Activated T-helper 2 cell treated with anti-CD3 and anti-CD28 coated beads, Interferon-gamma antibody, Interleukin-2, Interleukin-4, amounts not matched to agents 10 μg/mL and 5 μg/mL and 100 μg/mL, durations not matched to agents 14 hours and 24 hours and 36 hours (primary cell): ENCODE measurements around the gene CELF6. TPM values are rescaled to one million over a fixed set of nuclear protein-coding genes. Genes with fewer than 3 reads are reported as not detected.
A peak's percentile ranks its signal among the peaks of the same experiment; 100 is the strongest.
"Not testable (repeated sequence)": the region's sequence is repeated elsewhere in the genome, so short reads cannot be mapped to it uniquely, and the experiment has no call there.

ENCODE experiments used
- DNase-seq: peaks from one replicate; pipeline ENCODE4 v3.0.0; 2021; ENCODE audit warnings: low spot score
- H3K27ac Mint-ChIP-seq: one replicate; pipeline ENCODE4 v1.8.0; 2021; ENCODE audit warnings: mixed read lengths
- H3K27me3 Mint-ChIP-seq: one replicate; pipeline ENCODE4 v1.8.0; 2021; ENCODE audit warnings: low read depth, mixed read lengths
- H3K36me3 Mint-ChIP-seq: one replicate; pipeline ENCODE4 v1.8.0; 2021; ENCODE audit warnings: low read depth, mixed read lengths
- H3K4me1 Mint-ChIP-seq: one replicate; pipeline ENCODE4 v1.8.0; 2021; ENCODE audit warnings: low read depth, mixed read lengths
- H3K4me3 Mint-ChIP-seq: one replicate; pipeline ENCODE4 v1.8.0; 2021; ENCODE audit warnings: low read depth, mild to moderate bottlenecking, moderate library complexity, mixed read lengths
- H3K9me3 Mint-ChIP-seq: one replicate; pipeline ENCODE4 v1.8.0; 2021; ENCODE audit warnings: mixed read lengths
- intact Hi-C: fragments of 100-400 bp; cut with micrococcal nuclease; formaldehyde crosslinking; loops from one replicate; pipeline ENCODE4 v1.15.1; 2023
- total RNA-seq: library from RNA; stranded (reverse); gene quantifications from 2 replicates; pipeline ENCODE4 v1.2.3, GENCODE V29; 2022

CELF6 gene
- total RNA-seq, 1 donor from 2014 or later = 0.16 TPM

DNA sequence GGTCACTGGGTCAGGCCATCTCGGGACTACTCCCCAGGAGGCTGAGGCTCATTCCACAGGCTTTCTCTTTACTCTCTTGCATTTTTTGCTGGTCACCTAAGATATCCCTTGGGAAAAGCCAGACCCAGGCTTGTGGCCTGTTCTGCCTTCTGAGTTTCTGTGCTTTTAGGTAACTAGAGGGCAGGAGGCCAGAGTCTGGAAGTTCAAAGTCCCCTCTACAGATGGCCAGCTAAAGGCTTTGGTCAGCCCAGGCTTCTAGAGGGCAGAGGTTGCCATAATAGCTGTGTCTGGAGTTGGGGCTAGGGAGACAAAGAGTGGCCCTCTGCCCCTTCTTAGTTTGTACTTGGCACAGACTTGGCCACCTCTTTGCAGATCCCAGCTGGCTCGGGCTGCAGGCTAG is 39.2 kb downstream of the CELF6 start:
- Mint-ChIP-seq H3K9me3 (no peaks in the 10 kb centered on the region), H3K4me1 (no peaks in the 10 kb centered on the region), H3K4me3 (no peak overlapping the region), H3K36me3 (no peaks in the 10 kb centered on the region), H3K27me3 (peaks cover 4% of the 10 kb centered on the region), H3K27ac (no peak overlapping the region)
- intact Hi-C loops = no loop called here
- no peak for DNase-seq

DNA sequence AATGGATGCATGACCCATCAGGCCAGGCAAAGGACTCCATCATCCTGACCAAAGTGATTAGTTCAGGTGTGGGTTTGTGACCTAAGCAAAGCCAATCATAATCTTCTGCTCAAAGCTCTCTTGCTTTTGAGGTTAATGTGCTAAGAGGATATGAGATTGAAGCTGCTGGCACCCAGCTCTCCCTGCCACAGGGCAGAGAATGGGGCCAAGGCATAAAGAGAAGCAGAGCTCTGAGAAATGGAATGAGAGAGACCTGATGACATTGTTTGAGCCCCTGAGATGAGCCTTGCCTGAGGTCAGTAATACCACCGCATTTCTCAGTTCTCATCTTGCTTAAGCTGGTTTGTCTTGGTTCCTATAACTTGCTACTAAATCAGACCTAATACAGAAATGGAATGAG is 41.2 kb downstream of the CELF6 start:
- Mint-ChIP-seq H3K36me3 (no peaks in the 10 kb centered on the region), H3K27ac (no peak overlapping the region), H3K4me3 (no peak overlapping the region), H3K9me3 (no peaks in the 10 kb centered on the region), H3K27me3 (peaks cover 7% of the 10 kb centered on the region), H3K4me1 (peaks cover 2% of the 10 kb centered on the region)
- no peak for DNase-seq
- intact Hi-C loops = no loop called here

DNA sequence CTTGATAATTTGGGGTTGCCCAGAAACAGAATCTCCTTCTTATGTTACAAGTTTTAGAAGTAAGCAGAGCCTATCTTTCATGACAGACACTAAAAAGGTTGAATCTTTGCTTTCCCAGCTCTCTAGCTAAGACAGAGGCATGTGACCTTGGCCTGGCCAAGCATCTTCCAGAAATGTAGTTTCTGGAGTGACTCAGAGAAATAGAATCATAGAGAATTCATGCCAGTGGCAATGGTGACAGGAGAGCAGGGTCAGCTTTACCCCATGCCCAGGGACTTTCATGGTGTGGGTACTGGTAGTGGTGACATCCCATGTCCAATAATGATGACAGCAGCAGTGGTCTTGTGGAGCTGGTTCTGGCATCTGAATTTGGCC is 43.6 kb downstream of the CELF6 start:
- Mint-ChIP-seq H3K9me3 (no peaks in the 10 kb centered on the region), H3K4me3 (no peak overlapping the region), H3K27me3 (peaks cover 6% of the 10 kb centered on the region), H3K27ac (no peak overlapping the region), H3K36me3 (no peaks in the 10 kb centered on the region), H3K4me1 (peaks cover 18% of the 10 kb centered on the region)
- intact Hi-C loops = no loop called here
- no peak for DNase-seq

DNA sequence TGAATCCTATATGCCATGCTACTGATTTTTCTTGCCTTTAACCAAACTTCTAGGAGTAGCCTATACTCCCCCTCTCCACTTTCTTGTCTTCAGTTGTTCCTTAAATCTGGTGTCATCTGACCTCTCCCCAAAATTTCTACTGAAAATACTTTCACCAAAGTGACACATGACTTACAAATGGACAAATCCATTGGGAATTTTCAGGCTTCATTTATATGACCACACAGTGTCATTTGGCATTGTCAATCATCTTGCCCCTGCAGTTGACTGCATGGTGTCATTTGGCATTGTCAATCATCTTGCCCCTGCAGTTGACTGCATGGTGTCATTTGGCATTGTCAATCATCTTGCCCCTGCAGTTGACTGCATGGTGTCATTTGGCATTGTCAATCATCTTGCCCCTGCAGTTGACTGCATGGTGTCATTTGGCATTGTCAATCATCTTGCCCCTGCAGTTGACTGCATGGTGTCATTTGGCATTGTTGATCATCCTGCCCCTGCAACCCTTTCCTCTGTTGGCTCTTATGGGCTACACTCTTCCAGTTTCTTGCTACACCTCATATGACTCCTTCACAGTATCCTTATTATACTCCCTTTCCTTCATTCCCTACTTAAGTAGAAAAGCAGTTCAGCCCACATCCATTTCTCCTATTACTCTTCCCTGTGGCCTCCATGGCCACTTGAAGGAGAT is 44.2 kb downstream of the CELF6 start:
- H3K4me3 Mint-ChIP-seq, intact Hi-C loops, H3K27me3 Mint-ChIP-seq, H3K9me3 Mint-ChIP-seq, H3K36me3 Mint-ChIP-seq, H3K27ac Mint-ChIP-seq, DNase-seq: not testable (repeated sequence)
- H3K4me1 Mint-ChIP-seq = peaks cover 23% of the 10 kb centered on the region

DNA sequence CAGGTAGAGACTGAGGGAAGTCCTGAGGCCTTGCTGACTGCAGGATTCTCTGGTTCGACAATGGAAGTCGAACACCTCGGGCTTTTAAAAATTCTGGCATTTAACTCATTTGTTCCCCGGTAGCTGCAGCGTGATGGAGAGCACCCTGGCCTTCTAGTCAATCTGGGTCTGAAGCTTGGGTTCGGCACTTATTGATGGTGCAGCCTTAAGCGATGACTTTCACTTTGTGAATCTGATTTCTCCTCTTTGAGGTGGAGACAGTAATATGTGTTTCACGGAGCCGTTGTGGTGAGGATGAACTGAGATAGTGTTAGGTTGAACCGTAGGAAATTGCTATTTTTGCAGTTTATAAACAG is 47.0 kb downstream of the CELF6 start:
- DNase-seq = no peak
- Mint-ChIP-seq H3K4me1 (peaks cover 32% of the 10 kb centered on the region), H3K27me3 (peaks cover 6% of the 10 kb centered on the region), H3K9me3 (no peaks in the 10 kb centered on the region), H3K4me3 (peak overlapping the region; percentile 86), H3K36me3 (peaks cover 22% of the 10 kb centered on the region), H3K27ac (peak overlapping the region; percentile 76)
- intact Hi-C loops = loop anchor here (1.0 to 5.0 kb wide), 6 partner anchors 41 to 199 kb away; partner anchors contain the start of genes ARIH1, HEXA, MYO9A and SENP8

DNA sequence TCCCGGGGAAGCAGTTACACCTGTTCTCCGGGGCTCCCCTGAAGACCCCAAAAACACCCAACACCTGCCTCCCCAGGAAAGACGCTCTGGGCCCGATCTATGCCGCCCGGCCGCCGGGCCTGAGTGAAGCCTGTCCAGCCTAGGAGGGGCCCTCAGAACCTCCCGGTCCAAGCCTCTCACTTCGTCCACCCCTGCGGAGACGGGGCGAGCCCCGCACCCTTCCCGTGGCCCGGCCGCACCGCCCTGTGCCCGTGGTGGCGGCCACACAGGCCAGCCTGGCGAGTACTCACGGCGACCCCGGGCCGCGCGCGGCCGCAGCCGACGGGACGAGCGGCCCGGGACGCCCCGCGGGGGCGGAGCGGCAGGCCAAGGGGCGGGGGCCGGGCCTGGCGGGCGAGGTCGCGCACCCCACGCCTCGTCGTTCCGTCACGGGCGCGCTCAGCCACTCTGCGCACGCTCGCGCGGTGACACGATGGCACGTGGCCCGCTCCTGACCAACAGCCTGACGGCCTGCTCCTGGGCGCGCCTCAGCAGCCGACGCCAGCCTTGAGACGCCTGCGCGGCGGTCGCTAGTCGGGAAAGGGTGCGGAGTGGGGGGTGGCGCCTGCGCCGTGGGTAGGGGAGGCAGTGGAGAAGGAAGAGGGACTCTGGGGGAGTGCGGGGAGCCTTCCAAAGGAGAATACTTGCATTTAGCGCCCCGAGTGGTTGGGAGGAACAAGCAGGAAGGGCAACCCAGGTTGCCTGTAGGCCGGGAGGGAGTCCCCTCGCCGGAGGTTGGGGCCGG is 47.6 kb downstream of the CELF6 start, which contains the start of gene PARP6:
PARP6 (minus strand) TSS at position 342 of the 784 bp plus-strand sequence. CDS start 5,077 bp downstream, outside the sequence.
- Mint-ChIP-seq H3K36me3 (peaks cover 25% of the 10 kb centered on the region), H3K4me1 (peaks cover 32% of the 10 kb centered on the region), H3K9me3 (no peaks in the 10 kb centered on the region), H3K4me3 (peak within 1 kb of the TSS; percentile 93), H3K27ac (peak within 1 kb of the TSS; percentile 84), H3K27me3 (peaks cover 6% of the 10 kb centered on the region)
- peak; percentile 99 for DNase-seq
- intact Hi-C loops = loop anchor here (1.0 to 5.0 kb wide), 5 partner anchors 40 to 200 kb away; partner anchors contain the start of genes ARIH1, HEXA, MYO9A and SENP8

DNA sequence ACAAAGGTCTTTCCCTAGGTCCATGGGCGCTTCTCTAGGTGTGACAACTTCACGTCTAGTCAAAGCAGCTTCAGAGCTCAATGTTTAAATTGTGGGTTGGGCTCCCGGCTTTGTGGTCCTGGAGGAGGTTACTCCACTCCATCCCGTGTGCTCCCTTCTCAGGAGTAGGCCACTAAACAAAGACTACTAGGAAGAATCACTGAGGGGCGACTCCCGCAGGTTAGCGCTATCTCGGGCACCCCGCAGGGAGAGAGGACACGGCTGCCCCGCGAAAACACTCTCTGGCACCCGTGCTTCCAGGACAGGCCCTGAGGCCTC is 48.1 kb downstream of the CELF6 start:
- peaks cover 31% of the 10 kb centered on the region for H3K36me3 Mint-ChIP-seq
- H3K4me1 Mint-ChIP-seq = peaks cover 32% of the 10 kb centered on the region
- peak overlapping the region; percentile 84 for H3K27ac Mint-ChIP-seq
- intact Hi-C loops = loop anchor here (1.0 to 5.0 kb wide), 5 partner anchors 40 to 200 kb away; partner anchors contain the start of genes ARIH1, HEXA, MYO9A and SENP8
- no peaks in the 10 kb centered on the region for H3K9me3 Mint-ChIP-seq
- DNase-seq = no peak
- peaks cover 6% of the 10 kb centered on the region for H3K27me3 Mint-ChIP-seq
- H3K4me3 Mint-ChIP-seq = peak overlapping the region; percentile 93

DNA sequence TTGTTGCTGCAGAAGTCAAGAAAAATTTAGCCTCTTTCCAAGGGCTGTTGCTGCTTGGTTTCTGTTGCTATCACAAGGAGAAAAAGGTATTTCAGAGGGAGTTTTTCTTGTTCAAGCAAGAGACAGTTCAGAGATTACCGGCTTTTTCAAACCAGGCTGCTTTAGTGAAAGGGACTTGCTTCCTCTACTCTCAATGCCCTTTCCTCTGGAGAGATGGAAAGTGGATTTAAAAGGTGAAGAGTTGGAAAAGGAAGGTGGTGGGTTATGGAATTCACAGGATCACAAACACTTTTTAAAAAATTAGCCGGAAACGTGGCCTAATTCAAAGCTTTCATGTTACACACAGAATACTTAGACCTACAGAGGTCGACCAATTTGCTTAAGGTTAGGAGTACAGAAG is 48.7 kb downstream of the CELF6 start:
- DNase-seq = no peak
- intact Hi-C loops = loop anchor here (5.0 kb wide), 2 partner anchors 106 to 201 kb away; partner anchors contain the start of genes ARIH1 and HEXA
- peaks cover 6% of the 10 kb centered on the region for H3K27me3 Mint-ChIP-seq
- H3K27ac Mint-ChIP-seq = peak overlapping the region; percentile 4
- H3K36me3 Mint-ChIP-seq = peaks cover 37% of the 10 kb centered on the region
- peak overlapping the region; percentile 93 for H3K4me3 Mint-ChIP-seq
- H3K4me1 Mint-ChIP-seq = peaks cover 32% of the 10 kb centered on the region
- no peaks in the 10 kb centered on the region for H3K9me3 Mint-ChIP-seq

DNA sequence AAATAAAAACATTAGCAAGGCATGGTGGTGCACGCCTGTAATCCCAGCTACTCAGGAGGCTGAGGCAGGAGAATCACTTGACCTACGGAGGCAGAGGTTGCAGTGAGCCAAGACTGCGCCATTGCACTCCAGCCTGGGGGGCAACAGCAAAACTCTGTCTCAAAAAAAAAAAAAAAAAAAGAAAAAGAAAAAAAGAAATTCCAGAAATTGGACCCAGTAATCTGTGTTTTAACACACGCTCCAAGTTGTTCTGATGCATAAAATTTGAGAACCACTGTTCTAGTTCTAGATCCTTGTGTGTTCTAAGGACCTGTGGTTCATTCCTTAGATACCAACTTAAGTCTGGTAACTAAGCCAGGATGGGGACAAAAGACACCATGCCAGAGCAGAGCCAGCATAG is 50.2 kb downstream of the CELF6 start:
- intact Hi-C loops = loop anchor here (5.0 kb wide), 2 partner anchors 108 to 203 kb away; partner anchors contain the start of genes ARIH1 and HEXA
- Mint-ChIP-seq H3K4me1 (peaks cover 32% of the 10 kb centered on the region), H3K27ac (no peak overlapping the region), H3K27me3 (no peaks in the 10 kb centered on the region), H3K9me3 (no peaks in the 10 kb centered on the region), H3K36me3 (peaks cover 51% of the 10 kb centered on the region), H3K4me3 (no peak overlapping the region)
- DNase-seq = no peak

DNA sequence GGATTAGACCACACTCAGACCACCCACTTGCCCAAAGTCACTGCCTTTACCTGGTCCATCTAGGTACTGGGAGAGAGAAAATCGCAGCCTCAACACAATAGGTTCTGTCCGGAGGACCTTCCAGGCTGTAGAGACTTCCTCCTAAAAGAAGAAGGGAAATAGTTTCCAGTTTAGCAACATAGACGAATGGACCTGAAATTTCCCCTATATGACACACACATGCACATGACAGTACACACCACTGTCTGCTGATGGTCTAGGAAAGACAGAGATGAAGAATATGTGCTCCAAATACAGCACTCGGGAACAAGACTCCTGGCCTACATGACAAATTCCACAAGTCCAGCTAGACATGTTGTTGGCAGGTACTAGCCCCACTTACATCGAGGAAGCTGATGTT is 54.9 kb downstream of the CELF6 start:
- intact Hi-C loops = no loop called here
- Mint-ChIP-seq H3K36me3 (peaks cover 86% of the 10 kb centered on the region), H3K27me3 (no peaks in the 10 kb centered on the region), H3K9me3 (no peaks in the 10 kb centered on the region), H3K4me3 (no peak overlapping the region), H3K4me1 (peaks cover 24% of the 10 kb centered on the region), H3K27ac (no peak overlapping the region)
- DNase-seq = no peak

DNA sequence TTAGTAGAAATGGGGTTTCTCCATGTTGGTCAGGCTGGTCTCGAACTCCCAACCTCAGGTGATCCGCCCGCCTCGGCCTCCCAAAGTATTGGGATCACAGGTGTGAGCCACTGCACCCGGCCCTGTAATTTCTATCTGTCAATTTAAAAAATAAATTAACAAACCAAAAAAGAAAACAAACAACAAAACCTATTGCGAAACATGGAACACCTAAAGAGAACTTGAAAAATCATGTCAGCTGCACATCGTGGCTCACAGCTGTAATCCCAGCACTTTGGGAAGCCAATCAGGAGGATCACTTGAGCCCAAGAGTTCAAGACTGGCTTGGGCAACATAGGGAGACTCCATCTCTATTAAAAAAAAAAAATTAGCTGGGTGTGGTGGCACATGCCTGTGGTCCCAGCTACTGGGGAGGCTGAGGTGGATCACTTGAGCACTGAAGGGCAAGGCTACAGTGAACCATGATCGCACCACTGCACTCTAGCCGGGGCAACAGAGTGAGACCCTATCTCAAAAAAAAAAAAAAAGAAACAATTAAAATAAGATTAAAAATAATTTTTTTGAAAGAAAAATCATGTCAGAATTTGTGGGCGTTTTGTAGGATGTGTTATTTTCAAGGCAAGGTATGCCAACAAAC is 67.2 kb downstream of the CELF6 start:
- Mint-ChIP-seq H3K36me3 (peaks cover 75% of the 10 kb centered on the region), H3K9me3 (no peaks in the 10 kb centered on the region), H3K4me3 (no peak overlapping the region), H3K4me1 (peaks cover 15% of the 10 kb centered on the region), H3K27ac (no peak overlapping the region), H3K27me3 (no peaks in the 10 kb centered on the region)
- no peak for DNase-seq
- intact Hi-C loops = no loop called here

DNA sequence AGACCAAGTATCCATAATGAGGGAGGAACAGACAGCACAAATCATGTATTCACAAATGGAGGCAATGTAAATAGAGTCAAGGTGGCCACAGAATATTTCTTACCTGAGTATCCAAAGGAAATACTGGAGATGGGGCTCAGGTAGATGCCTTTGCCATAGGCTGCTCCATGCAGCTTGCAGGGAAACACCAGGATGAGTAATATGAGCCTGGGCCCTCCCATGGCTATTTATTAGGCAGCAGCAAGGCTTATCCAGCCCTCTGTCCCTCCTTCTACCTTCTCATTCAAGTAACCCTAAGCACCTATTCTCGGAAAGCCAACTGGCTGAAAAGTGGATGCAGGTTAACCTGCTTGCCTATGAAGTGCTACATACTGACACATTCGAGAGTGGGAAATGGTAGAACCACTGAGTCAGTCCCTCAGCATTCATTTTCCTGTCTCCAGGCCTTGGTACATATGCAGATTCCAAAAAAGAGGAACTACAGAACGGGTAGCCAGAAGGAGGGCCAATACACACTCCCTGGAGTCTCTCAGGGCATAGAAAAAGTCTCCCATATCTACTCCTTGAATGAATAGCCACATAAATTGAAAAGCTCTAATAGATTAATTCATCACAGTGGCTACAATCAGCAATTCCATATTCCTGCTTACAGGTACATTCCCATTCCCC is 70.7 kb downstream of the CELF6 start:
- intact Hi-C loops = no loop called here

More for the DNA sequence above, 70.7 kb downstream of the CELF6 start:
- H3K4me3 Mint-ChIP-seq = no peak overlapping the region
- no peak for DNase-seq
- H3K4me1 Mint-ChIP-seq = peaks cover 15% of the 10 kb centered on the region
- no peaks in the 10 kb centered on the region for H3K27me3 Mint-ChIP-seq
- H3K9me3 Mint-ChIP-seq = no peaks in the 10 kb centered on the region
- H3K36me3 Mint-ChIP-seq = peaks cover 62% of the 10 kb centered on the region
- no peak overlapping the region for H3K27ac Mint-ChIP-seq
